Measurements from ENCODE around the gene PIEZO2.

PIEZO2 gene

GRCh38 chr18:10771053-10771709, 378.2 kb downstream of the PIEZO2 start:
- FAIRE-seq: no peak

DNA sequence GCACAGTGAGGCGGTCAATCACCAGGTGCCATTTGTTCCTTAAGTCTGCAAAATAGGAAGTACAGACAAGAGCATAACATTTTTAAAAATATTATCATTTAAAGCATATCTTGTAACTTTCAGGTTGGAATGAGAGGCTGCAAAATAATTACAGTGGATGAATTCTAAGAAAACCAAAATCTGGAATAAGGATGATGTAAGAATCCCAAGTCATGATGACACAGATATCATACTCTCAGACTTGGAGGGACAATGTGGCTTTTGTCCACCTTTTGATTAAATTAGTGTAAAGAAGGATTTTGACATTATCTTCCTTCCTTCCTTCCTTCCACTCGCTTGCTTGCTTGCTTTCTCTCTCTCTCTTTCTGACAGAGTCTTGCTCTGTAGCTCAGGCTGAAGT, 379.1 kb downstream of the PIEZO2 start:
- FAIRE-seq: no peak

- no peak for FAIRE-seq
Measured at GRCh38 chr18:10768221-10768620, 381.1 kb downstream of the PIEZO2 start.

- no peak for FAIRE-seq
Measured at GRCh38 chr18:10767658-10768057, 381.7 kb downstream of the PIEZO2 start.

GRCh38 chr18:10760986-10761385, 388.4 kb downstream of the PIEZO2 start:
- FAIRE-seq: no peak

DNA sequence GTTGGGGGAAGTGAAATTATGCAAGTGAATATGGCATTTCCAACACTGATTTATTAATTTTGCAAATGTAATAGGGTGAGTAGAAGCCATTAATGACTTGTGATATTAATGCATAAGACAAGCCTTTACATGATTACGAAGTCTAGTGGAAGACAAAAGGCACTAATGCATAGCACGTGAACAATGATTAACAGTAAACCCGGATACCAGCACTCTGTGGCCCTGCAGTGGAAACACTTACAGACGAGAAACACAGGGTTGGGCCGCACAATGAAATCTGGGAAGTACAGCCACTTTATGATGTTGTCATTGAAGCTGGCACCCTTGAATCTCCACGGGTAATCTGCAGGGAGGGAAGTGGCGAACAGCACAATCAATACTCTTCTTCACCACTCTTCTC, 390.1 kb downstream of the PIEZO2 start:
- no peak for FAIRE-seq

GRCh38 chr18:10757946-10758345, 391.4 kb downstream of the PIEZO2 start:
- no peak for FAIRE-seq

DNA sequence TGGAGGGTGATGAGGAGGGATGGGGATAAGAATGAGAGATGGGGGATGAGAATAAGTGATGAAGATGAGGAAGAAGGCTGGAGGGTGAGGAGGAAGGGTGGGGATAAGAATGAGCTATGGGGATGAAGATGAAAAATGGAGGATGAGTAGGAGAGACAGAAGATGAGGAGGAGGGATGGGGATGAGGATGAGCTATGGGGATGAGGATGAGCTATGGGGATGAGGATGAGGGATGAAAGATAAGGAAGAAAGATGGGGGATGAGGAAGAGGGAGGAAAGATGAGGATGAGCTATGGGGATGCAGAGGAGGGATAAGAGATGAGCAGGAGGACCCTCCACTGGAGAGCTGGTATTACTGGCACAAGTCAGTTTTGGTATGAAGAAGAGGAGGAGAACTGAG, 392.0 kb downstream of the PIEZO2 start:
- FAIRE-seq: no peak

- no peak for FAIRE-seq
Measured at GRCh38 chr18:10755855-10756254, 393.5 kb downstream of the PIEZO2 start.

GRCh38 chr18:10754128-10754527, 395.2 kb downstream of the PIEZO2 start:
- no peak for FAIRE-seq

DNA sequence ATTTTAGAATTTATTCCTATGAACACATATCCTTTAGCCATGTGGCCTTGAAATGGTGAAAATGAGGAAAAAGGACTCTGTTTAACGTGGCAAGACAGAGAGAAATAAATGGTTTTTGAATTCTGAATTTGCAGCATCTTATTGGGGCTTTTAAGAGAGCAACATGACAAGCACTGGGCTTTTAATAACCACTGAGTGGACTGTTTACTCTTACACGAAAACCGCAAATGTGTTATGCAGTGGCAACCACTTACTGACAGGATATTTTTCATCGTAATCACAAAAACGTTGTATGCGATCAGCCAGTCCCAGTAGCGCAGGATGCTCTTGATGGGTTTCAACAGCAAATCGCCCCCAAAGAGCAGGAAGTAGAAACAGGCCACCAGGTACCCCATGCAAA, 397.0 kb downstream of the PIEZO2 start:
- FAIRE-seq: no peak

DNA sequence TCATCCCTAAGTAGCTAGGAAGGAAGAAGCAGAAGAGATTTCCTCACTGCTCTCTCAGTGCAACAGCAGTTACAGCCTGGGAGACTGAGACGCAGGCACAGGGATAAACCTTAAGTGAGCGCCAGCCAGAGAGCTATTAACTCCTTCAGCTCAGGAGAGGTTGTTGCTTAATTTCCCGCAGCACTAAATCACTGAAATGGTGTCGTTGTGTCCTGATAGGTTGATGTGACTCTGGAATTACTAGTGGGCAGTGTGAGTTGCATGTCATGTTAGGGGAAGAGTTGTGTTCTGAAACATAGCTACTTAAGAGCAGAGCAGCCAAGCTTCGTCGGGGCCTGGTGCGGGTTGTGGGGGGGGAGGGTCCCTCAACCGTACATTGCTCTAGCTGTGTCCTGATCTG, 397.7 kb downstream of the PIEZO2 start:
- no peak for FAIRE-seq

DNA sequence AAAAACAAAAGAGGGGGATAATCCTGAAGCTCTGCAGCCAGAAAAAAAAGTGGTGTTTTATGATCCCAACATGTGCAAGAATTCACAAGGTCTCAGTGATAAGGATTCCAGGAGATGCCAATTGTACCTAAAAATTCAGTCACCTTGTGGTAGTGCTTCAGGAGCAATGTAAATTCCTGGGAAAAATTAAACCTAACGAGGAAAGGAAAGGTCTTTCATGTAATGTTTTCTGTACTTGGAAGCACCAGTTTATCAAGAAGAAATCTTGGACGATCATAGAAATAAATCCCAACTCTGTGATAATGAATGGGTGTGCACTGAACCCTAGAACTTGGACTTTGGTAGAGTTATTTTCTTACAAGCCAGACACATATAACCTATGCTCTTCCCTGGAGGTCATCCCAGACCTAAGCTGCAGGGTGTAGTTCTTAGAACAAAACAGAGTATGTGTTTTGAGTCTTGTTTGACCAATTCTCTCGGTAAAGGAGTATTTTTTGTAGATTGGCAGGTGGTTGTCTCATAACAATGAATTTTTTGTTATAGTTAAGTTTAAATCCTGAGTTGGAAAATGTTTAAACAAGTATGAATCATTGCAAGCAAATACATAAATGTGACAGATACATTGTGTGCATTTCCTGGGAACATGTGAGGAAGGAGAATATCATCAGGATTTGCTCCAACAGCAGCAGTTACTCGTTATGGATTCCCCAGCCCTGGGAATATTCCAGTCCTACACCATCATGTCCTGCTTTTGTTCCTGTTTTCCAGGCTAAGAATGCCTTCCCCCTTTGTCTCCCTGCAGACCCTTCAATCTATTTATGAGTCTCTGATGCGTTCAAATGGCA, 399.0 kb downstream of the PIEZO2 start:
- FAIRE-seq: no peak

DNA sequence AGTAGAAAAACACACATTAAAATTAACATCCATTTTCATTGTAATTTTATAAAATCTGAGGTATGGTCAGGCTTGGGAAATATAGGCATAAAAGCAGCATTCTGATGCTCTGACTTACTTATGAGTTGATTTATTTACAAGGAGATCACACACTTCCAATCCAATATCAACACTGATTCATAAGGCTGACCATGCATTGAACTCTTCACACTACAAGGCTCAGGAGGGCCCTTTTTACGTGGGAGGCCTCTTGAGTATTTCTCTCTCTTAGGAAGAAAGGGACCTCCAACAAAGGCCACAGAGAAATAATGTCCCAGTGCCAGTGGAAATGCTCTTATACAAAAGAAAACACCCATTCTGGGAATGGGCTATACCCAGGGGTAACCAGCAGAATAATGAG, 400.7 kb downstream of the PIEZO2 start:
- no peak for FAIRE-seq

DNA sequence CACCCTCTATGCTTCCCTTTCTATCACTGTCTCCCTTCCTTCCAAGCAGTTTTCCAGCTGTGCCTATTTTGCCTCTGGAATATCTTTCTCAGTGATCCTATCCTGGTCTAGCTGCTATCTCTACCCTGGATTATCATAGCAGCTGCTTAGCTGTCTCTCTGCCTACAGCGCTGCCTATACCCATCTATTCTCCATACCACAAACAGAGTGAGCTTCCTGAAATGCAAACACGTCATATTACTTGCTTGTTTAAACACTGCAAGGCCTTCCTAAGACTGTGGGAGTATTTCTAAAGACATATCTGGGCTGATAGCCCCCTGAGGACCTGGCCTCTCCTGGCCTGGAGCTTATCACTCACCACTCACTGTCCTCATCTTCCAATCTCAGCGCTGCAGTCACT, 403.4 kb downstream of the PIEZO2 start:
- FAIRE-seq: no peak

DNA sequence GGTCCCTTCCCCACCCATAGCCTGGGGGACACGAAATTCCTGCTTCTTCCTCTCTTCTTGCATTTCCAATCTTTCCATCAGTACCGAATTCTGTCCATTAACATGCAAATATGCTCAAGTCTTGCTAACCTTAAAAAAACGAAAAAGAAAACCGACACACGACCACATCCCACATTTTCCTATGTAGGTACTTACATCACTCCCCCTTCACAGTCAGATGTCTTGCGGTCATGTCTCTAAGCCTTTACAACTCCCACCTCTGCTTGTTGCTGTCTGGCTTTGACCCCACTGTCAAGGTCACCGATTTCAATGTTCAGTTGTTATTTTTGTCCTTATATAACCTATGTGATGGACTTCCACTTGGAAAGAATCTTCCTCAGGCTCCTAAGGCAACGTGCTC, 404.1 kb downstream of the PIEZO2 start:
- no peak for FAIRE-seq

- FAIRE-seq: no peak
Measured at GRCh38 chr18:10743766-10744165, 405.6 kb downstream of the PIEZO2 start.

DNA sequence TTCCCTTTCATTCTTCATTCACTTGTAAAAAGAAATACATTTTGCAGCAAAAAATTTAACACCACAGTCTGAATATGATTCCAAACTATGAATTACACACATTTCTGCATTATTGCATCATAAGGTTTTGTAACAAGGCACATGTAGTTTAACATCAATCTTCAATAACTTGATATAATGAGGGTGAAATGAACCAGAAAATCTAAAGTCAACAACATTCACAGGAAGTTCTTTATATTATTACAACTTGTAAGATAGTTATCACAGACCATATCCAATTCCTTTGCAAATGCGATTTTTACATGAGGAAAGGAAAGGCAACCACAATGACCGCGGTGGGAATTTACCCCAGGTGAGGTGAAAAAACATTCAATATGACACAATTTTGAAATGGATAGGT, 410.2 kb downstream of the PIEZO2 start:
- no peak for FAIRE-seq

GRCh38 chr18:10736984-10737383, 412.4 kb downstream of the PIEZO2 start:
- FAIRE-seq: no peak

GRCh38 chr18:10732990-10733389, 416.4 kb downstream of the PIEZO2 start:
- no peak for FAIRE-seq

GRCh38 chr18:10727477-10727876, 421.9 kb downstream of the PIEZO2 start:
- no peak for FAIRE-seq

DNA sequence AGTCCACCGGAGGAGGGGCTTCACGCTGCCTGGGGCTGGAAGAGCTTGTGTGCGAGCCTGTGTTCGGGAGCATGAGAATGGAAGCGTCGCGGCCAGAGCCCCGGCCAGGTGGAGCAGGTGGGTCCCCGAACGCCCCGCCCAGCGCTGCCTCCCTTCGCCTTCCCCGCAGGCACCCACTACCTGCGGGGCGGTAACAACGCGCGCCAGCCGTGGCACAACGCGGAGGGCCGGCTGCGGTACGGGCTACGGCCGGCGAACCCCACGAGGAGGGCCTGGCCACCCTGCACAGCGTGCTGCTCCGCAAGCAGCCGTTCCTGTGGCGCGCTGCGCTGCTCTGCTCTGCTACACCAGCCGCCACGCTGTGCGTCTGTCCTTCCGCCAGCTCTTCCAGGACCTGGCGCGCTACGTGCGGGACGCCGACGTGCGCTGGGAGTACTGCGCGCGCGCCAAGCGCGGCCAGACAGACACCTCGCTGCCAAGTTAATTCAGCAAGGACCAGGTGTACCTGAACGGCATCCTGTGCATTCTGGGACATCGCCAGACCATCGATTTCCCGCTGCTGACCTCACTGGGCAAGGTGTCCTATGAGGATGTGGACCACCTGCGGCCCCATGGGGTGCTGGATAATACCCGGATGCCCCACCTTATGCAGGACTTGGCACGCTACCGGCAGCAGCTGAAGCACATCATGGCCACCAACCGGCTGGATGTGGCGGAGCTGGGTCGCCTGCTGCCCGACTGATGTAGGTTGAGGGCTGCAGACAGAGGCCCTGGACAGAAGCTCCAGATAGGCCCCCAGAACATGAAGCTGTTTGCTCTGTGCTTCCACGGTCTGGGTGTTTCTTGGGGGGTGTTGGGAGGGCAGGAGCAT, 422.9 kb downstream of the PIEZO2 start:
- no peak for FAIRE-seq

- no peak for FAIRE-seq
Measured at GRCh38 chr18:10724666-10725065, 424.7 kb downstream of the PIEZO2 start.

GRCh38 chr18:10723496-10723895, 425.9 kb downstream of the PIEZO2 start:
- no peak for FAIRE-seq

Data from G401.6 (cell line).